Peyer's patch (tissue), 4 donors: ENCODE measurements around the gene POP5. TPM values are rescaled to one million over a fixed set of nuclear protein-coding genes. Genes with fewer than 3 reads are reported as not detected.
A peak's percentile ranks its signal among the peaks of the same experiment; 100 is the strongest.

Experiments used
- DNase-seq, 3 donors: peaks; one replicate each; pipeline ENCODE4 v3.0.0-alpha.2; 2017 to 2019
- H3K27ac ChIP-seq, 4 donors: fragments of 200-600 bp; sonication (generic); one replicate each; pipeline ENCODE4 v1.5.1; 2016 to 2019
- H3K27me3 ChIP-seq, 2 donors: fragments of 200-600 bp; sonication (generic); one replicate each; pipeline ENCODE4 v1.5.1; 2019
- H3K36me3 ChIP-seq, 3 donors: fragments of 200-600 bp; sonication (generic); one replicate each; pipeline ENCODE4 v1.5.1; 2016 to 2019
- H3K4me1 ChIP-seq, 4 donors: fragments of 200-600 bp; sonication (generic); one replicate each; pipeline ENCODE4 v1.5.1; 2016 to 2019
- H3K4me3 ChIP-seq, 4 donors: fragments of 200-600 bp; sonication (generic); 1 replicate in 3 of 4; 2 replicates in 1 of 4; pipeline ENCODE4 v1.5.1; 2016 to 2019; ENCODE audit warnings: mild to moderate bottlenecking in 1 of 4
- H3K9me3 ChIP-seq, 4 donors: fragments of 200-600 bp; sonication (generic); one replicate each; pipeline ENCODE4 v1.5.1; 2016 to 2019; ENCODE audit warnings: mild to moderate bottlenecking in 1 of 4
- POLR2A ChIP-seq, 2 donors: fragments of 450-650 bp; IDR thresholded peaks; one replicate each; pipeline ENCODE4 v1.5.1; 2017; ENCODE audit warnings: antibody characterized with exemption in 2 of 2, mild to moderate bottlenecking in 2 of 2, moderate library complexity in 2 of 2
- total RNA-seq, 4 donors: library from RNA; depleted of rRNA; stranded (reverse); fragments of >200 nt; gene quantifications; one replicate each; pipeline ENCODE4 v1.1.0, GENCODE V29; 2016
- TF ChIP-seq, protein P1 (sequence below), 6 experiments: fragments of 450-650 bp in 4 of 6; fragments of 200-600 bp in 2 of 6; sonication (generic) in 1 of 6; IDR thresholded peaks; one replicate each; pipeline ENCODE4 v1.5.1; 2017 to 2019; ENCODE audit warnings: antibody characterized with exemption in 6 of 6, mild to moderate bottlenecking in 3 of 6, moderate library complexity in 1 of 6

Gene POP5
- total RNA-seq, 4 donors from 2014 or later: 22.5 to 75.9 (median 48.8) TPM

DNA sequence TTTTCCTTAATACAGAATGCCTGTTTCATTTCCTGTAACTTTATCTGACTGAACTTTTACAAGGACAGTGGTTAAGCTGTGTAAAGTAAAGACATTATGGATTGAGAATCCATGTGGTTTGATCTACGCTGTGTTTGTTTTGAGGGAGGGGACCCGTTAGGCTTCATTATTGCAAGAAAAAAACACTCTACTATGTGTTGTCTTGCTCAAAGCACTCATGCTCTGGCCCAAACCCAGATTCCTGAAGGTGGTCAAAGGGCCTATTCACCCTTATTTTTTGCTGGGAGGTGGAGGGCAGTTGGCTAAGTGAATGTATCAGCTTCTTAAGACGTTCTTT lies 35.2 kb downstream of the POP5 start:
- H3K27ac ChIP-seq: no peak overlapping the region
- TF ChIP-seq, protein P1, sequence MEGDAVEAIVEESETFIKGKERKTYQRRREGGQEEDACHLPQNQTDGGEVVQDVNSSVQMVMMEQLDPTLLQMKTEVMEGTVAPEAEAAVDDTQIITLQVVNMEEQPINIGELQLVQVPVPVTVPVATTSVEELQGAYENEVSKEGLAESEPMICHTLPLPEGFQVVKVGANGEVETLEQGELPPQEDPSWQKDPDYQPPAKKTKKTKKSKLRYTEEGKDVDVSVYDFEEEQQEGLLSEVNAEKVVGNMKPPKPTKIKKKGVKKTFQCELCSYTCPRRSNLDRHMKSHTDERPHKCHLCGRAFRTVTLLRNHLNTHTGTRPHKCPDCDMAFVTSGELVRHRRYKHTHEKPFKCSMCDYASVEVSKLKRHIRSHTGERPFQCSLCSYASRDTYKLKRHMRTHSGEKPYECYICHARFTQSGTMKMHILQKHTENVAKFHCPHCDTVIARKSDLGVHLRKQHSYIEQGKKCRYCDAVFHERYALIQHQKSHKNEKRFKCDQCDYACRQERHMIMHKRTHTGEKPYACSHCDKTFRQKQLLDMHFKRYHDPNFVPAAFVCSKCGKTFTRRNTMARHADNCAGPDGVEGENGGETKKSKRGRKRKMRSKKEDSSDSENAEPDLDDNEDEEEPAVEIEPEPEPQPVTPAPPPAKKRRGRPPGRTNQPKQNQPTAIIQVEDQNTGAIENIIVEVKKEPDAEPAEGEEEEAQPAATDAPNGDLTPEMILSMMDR (IDR thresholded peaks at IDR 0.05): no peak
- no peak for TF ChIP-seq POLR2A (IDR thresholded peaks at IDR 0.05)
- no peak for DNase-seq
- peaks cover 0 to 36% (median 0%) of the 10 kb centered on the region in 4 donors for H3K4me1 ChIP-seq
- H3K36me3 ChIP-seq: peaks cover 0 to 56% (median 0%) of the 10 kb centered on the region in 3 donors
- H3K4me3 ChIP-seq: no peak overlapping the region
- no peaks in the 10 kb centered on the region for H3K27me3 ChIP-seq
- no peaks in the 10 kb centered on the region for H3K9me3 ChIP-seq

DNA sequence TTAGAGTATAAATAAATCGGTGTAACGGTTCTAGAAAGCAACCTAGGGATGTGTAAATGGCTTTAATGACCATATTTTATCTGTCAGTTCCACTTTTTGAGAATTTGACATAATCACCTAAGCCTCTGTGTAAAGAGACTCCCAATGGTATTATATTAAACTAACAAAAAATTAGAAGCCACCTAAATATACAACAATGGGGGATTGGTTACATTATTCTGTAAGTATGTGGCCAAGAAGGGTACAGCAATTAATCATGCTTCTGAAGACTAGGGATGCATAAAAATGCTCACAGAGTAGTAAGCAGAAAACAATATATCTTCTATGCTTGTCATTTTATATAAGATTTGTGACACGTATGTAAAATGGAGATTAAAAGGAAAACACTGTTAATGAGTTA lies 36.5 kb downstream of the POP5 start:
- H3K27ac ChIP-seq: no peak overlapping the region
- H3K27me3 ChIP-seq: no peaks in the 10 kb centered on the region
- TF ChIP-seq POLR2A (IDR thresholded peaks at IDR 0.05): no peak
- TF ChIP-seq, protein P1 (IDR thresholded peaks at IDR 0.05): no peak
- H3K4me3 ChIP-seq: no peak overlapping the region
- no peaks in the 10 kb centered on the region for H3K9me3 ChIP-seq
- peaks cover 0 to 54% (median 0%) of the 10 kb centered on the region in 3 donors for H3K36me3 ChIP-seq
- no peak for DNase-seq
- H3K4me1 ChIP-seq: peaks cover 0 to 36% (median 0%) of the 10 kb centered on the region in 4 donors

DNA sequence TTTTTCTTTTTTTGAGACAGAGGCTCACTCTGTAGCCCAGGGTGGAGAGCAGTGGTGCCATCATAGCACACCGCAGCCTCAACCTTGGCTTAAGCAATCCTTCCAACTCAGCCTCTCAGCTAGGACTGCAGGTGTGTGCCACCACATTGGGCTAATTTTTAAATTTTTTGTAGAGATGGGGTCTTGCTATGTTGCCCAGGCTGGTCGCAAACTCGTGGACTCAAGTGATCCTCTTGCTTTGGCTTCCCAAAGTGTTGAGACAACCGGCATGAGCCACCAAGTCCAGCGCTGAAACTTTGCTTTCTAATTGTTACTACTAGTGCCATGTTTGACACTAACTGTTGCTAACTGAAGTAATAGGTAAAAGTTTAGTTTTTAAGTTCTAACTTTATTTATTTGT lies 39.0 kb downstream of the POP5 start:
- TF ChIP-seq, protein P1 (IDR thresholded peaks at IDR 0.05): no peak
- TF ChIP-seq POLR2A (IDR thresholded peaks at IDR 0.05): no peak
- Histone ChIP-seq H3K36me3 (peaks cover 0 to 29% (median 0%) of the 10 kb centered on the region in 3 donors), H3K27me3 (no peaks in the 10 kb centered on the region), H3K4me3 (no peak overlapping the region), H3K9me3 (no peaks in the 10 kb centered on the region), H3K4me1 (peaks cover 5 to 55% (median 15%) of the 10 kb centered on the region in 4 donors), H3K27ac (no peak overlapping the region)
- no peak for DNase-seq

DNA sequence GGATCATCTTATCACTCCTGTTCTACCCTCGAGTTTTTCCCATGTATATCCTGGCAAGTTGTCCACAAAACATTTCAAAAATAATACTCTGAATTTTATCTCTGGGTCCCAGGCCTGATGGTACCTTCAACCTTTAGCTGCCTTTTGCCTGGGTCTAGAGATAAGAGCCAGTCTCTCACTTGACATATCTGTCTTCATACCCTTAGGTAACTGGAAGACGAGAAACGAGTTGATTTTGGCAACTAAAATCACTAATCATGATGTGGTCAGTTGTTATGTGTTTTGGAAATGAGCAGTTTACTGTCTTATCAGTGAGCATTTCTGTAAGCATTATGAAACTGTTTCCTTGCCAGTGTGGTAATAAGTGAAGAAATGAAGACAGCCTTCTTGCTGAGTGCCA lies 40.8 kb downstream of the POP5 start:
- Histone ChIP-seq H3K4me1 (peaks cover 6 to 72% (median 19%) of the 10 kb centered on the region in 4 donors), H3K27me3 (no peaks in the 10 kb centered on the region), H3K9me3 (no peaks in the 10 kb centered on the region), H3K4me3 (no peak overlapping the region), H3K27ac (no peak overlapping the region), H3K36me3 (peaks cover 0 to 16% (median 0%) of the 10 kb centered on the region in 3 donors)
- TF ChIP-seq, protein P1 (IDR thresholded peaks at IDR 0.05): no peak
- DNase-seq: no peak

DNA sequence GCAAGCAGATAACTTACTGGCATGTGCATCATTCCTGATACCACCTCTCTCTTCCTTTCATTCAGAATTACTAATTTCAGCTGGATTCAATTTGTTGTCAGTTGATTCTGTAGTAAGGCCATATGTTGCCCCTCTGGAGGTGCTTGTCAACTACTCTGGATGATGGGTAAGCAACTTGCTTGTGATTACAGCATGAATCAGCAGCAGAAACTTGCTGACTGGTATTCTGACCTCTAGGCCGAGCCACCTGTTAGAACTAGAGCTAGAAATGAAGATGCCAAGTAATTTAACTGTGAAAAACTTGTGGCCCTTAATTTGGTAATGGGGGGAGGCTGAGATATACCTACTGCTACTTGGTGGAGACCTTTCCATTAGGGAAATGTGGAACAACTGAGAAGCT lies 41.9 kb downstream of the POP5 start:
- H3K27ac ChIP-seq: peak overlapping the region in 3 of 4 donors; percentile 37 to 74 (median 65)
- peak overlapping the region in 2 of 4 donors; percentile 9 to 96 for H3K4me3 ChIP-seq
- H3K4me1 ChIP-seq: peaks cover 6 to 73% (median 19%) of the 10 kb centered on the region in 4 donors
- no peak for TF ChIP-seq POLR2A (IDR thresholded peaks at IDR 0.05)
- TF ChIP-seq, protein P1 (IDR thresholded peaks at IDR 0.05): no peak
- H3K27me3 ChIP-seq: no peaks in the 10 kb centered on the region
- no peak for DNase-seq
- H3K36me3 ChIP-seq: peaks cover 0 to 16% (median 0%) of the 10 kb centered on the region in 3 donors
- H3K9me3 ChIP-seq: no peaks in the 10 kb centered on the region
